Fibroblast of lung (primary cell): ENCODE results near the gene SRPRB.

Experiments
- CTCF ChIP-seq, 2 donors: IDR thresholded peaks in 1 of 2; conservative IDR thresholded peaks in 1 of 2; 1 replicate in 1 of 2; 2 replicates in 1 of 2; pipeline ENCODE4 v1.5.1; 2011 to 2012; ENCODE audit warnings: low read length in 2 of 2, control low read depth in 1 of 2, inconsistent platforms in 1 of 2, low read depth in 1 of 2, mild to moderate bottlenecking in 1 of 2
- EZH2 ChIP-seq: IDR thresholded peaks from 2 replicates; pipeline ENCODE4 v1.5.1; 2012; ENCODE audit warnings: low read length, control low read depth, mild to moderate bottlenecking; ENCODE audit errors: missing control alignments

GRCh38 chr3:133757701-133758567 is 47.7 kb upstream of the SRPRB start:
- TF ChIP-seq CTCF (conservative IDR thresholded peaks at IDR 0.05 in 1 of 2, IDR thresholded peaks at IDR 0.05 in 1 of 2; ENCODE audit: low read depth in 1 of 2, low read length in 2 of 2) (no peak), EZH2 (no peak)
